Measurements from ENCODE around the gene SLC5A10. TPM values are rescaled to one million over a fixed set of nuclear protein-coding genes. Genes with fewer than 3 reads are reported as not detected.

The SLC5A10 gene
- total RNA-seq, 1 donor from 2014 or later = not detected

DNA sequence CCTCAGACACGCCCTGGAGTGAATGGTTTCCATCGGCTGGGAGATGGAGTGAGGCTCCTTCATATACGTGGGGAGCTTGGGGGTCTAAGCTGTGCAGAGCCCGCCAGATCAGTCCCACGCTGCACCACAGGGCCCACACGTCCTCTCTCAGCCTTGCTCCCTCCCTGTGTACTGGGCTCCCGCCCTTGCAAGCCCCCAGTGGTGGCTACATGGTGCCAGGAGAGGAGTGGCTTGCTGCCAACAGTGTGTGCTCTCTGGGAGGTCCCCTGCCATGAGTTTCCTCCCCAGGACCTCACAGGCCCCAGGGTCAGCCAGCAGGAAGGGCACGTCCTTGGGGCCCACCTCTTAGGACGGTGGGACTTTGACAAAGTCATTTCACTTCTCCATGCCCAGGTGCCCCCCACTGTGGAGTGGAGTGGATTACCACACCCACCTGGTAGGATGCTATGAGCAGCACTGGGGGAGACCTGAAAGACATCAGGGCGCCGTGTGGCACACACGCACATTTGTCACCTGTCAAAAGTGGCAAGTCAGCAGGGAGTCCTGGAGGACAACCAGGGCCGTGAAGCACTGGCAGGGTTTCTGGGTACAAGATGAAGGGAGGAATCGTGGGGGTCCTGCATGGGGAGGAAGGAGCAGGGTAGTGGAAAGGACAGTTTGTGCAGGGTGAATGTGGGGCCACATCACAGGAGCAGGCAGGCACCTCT lies 13.7 kb downstream of the SLC5A10 start:
- no peak for DNase-seq

DNA sequence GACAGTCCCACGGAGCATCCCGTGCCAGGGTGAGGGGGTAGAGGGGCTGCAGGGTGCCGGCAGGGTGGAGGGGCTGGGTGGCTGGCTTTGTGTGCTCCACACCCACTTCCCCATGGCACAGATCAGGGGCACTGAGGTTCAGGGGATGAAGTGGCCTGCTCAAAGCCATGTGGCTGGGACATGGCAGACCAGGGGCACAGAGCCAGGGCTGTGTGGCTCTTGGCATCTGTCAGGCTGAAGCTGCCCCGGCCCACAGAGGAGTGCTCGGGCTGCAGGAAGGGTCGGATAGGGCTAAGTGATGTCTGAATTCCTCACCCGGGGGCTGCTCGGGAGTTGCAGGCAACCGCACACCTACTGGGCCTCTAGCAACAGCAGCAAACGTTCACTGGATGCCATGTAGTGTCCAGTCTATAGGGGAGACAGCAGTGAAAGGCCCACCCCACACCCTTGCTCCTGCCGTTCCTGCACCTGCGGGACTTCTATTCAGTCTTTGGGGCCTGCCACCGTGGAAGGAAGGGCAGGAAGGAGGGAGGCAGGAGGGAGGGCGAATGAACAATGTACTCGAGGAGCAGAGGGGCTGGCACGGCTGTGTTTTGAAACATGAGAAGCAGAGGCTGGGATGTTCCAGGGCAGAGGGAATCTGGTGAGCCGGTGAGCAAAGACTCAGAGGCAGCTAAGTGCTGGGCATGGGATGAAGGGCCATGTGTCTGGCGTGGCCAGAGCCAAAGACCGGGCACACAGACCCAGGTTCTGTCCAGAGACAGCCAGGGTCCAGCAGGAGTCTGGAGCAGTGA lies 15.1 kb downstream of the SLC5A10 start:
- peak; percentile 34 for DNase-seq

DNA sequence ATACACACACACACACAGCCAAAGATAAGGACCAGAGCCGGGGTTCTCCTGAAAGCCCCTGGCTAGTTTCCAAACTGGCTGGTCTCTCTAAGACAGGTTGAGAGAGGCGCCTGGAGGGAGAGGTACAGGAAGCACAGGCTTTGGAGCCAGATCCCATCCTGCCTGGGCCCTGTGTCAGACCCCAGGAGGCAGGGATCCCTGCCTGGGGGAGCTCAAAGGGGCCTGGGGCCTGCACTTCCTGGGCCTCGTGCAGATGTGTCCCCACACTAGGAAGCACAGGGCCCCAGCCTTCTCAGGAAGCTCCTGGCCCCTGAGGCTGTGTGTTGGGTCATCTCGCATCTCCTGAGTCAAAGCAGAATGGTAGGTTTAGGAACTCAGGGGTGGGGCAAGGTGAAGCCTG lies 16.0 kb downstream of the SLC5A10 start:
- peak; percentile 24 for DNase-seq

DNA sequence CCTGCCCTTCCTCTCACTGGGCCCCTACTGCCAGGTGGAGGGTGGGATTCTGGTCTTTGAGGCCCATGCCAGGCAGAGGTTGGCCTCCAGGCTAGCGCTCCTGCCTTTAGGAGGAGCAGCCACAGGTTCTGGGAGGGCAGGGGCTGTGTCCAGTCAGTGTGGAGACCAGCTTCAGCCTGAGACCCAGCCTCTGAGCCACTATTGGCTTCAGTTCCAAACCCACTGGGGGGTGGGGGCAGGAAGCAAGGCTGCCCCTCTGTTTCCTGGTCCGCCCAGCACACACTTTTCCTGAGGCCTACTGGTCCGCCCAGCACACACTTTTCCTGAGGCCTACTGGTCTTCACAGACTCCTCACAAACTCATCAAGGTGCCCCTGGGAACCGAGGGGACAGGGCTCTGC lies 16.4 kb downstream of the SLC5A10 start:
- peak; percentile 77 for DNase-seq

- peak; percentile 56 for DNase-seq
These were observed 17.3 kb downstream of the SLC5A10 start for GRCh38 chr17:18968945-18969887.

- DNase-seq = peak; percentile 15
These were observed 18.9 kb downstream of the SLC5A10 start for GRCh38 chr17:18970582-18971480.

- DNase-seq = no peak
These were observed 19.8 kb downstream of the SLC5A10 start for GRCh38 chr17:18971801-18972200.

GRCh38 chr17:18974407-18975149 lies 22.6 kb downstream of the SLC5A10 start:
- no peak for DNase-seq

DNA sequence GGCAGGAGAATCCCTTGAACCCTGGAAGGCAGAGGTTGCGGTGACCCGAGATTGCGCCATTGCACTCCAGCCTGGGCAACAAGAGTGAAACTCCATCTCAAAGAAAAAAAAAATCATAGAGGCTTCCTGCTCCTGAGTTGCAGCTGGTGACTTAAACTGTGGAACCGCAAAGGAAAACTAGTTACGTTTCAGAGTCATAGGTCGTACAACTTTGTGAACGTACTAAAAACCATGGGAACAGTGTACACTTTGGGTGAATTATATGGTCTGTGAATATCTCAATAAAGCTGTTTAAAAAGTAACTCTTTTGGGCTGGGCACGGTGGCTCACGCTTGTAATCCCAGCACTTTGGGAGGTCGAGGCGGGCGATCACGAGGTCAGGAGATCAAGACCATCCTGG lies 23.6 kb downstream of the SLC5A10 start:
- DNase-seq = no peak

DNA sequence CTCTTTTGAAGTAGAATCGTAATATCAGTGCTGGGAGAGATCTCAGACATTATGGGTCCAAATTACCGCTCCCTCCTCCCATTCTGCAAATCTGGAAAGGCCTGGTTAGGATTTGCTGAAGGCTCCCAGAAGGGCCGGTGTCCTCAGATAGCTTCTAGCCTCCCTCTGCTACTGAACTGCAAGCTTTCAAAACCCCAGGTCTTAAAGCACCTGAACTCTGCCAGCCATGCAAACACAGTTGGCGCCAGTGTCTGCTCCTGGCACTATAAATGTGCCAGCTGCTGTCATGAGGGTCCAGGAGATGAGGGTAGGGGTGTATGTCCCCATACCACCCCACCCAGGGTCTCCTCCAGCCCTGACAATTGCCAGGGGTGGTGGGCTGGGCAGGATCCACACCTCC lies 24.2 kb downstream of the SLC5A10 start:
- no peak for DNase-seq

GRCh38 chr17:18977021-18977420 lies 25.1 kb downstream of the SLC5A10 start:
- DNase-seq = no peak

DNA sequence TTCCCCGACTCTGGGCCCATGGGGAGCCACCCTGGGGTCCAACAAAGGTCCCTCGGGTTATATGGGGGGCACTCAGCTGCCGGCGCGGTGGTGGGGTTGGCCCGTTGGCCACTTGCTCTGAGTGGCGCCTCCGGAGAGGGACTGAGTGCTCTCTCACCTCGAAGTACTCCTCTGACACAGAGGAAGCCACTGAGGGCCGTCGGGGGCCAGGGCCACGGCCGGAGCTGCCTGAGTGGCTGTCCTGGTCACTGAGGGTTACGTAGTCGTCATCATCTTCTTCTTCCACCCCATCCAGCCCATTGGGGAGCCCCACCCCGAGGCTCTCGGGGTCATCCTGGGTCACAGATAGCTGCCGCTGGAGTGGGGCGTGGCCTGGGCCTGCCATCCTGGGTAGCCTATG lies 25.7 kb downstream of the SLC5A10 start:
- no peak for DNase-seq

DNA sequence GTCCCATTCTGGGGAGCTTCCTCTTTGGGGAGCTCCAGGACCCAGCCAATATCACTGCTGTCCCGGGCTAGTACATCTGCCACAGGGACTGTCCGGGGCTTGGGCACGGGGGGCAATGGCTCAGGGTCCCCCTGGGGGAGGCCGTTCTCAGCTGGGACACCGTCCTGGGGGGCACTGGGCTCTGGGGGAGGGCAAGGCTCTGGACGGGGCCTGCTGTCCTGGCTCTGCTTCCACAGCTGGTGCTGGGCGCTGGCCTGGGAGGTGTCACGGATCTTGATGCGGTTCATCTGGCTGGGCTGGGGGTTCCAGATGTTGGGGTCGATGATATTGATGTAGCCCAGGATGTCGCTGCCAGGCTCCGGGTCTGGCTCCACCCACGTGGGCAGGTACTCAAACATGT lies 26.1 kb downstream of the SLC5A10 start:
- DNase-seq = no peak

- DNase-seq = no peak
These were observed 26.7 kb downstream of the SLC5A10 start for GRCh38 chr17:18978655-18979054.

DNA sequence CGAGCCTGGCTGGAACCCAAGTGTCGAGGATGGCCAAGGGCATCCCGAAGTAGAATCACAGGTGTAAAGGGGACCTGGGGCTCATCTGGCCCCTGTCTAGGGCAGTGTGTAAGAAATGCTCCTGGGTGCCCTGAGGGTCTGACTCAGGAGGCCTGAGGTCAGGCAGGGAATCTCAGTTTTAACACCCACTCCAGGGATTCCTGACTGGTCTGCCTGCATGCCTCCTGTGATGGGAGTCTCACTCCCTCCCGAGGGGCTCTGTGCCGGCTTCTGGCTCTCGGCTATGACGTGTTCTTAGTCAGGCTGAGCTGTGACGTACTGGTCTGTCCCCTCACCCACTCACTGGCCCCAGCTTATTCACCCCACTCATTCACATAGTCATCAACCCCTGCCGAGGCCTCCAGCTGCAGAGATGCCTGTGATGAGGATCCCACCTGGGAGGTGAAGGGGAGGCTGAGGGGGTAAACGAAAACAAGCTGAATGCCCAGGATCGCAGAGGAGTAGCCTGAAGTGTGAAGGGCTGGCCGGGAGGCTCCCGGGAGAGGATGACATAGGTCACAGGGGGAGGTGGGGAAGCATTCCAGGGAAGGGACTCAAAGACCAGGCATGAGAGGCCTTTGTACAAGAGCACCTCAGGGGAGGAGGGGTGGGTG lies 28.8 kb downstream of the SLC5A10 start:
- DNase-seq = no peak

GRCh38 chr17:18981335-18981641 lies 29.3 kb downstream of the SLC5A10 start:
- DNase-seq = no peak

- peak; percentile 60 for DNase-seq
These were observed 29.9 kb downstream of the SLC5A10 start for GRCh38 chr17:18981642-18982424.

GRCh38 chr17:18984273-18985114 lies 32.5 kb downstream of the SLC5A10 start:
- DNase-seq = no peak

DNA sequence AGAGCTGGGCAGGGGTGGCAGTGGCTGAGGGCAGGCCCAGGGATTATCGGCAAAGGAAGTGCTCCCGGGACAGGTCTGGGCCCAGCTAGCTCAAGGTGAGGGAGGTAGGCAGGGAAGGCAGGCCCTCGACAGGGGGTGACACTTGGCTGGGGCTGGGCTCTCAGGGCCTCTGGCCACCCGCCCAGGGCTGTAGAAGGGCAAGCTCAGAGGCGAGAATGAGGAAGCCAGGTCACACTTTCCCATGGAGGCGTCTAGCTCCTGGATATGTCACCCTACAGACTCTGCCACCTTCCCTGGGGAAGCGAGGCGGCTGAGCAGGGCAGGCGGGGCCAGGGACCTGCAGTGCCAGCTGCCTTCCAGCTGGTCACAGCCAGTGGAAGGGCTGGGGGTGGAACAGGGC lies 33.5 kb downstream of the SLC5A10 start:
- DNase-seq = no peak
